K562 (cell line): ENCODE data around the gene DTWD2. TPM values are rescaled to one million over a fixed set of nuclear protein-coding genes. Genes with fewer than 3 reads are reported as not detected.

Experiments
- GTF2A2 ChIP-seq: IDR thresholded peaks from 2 replicates; pipeline ENCODE4 v1.6.1; 2016; ENCODE audit warnings: mild to moderate bottlenecking, missing genetic modification characterization, missing compliant biosample characterization
- JUND ChIP-seq, 2 experiments: IDR thresholded peaks; 2 replicates in 1 of 2; 3 replicates in 1 of 2; pipeline ENCODE4 v1.6.1; 2011; ENCODE audit warnings: borderline replicate concordance in 2 of 2, low read depth in 2 of 2, low read length in 2 of 2, improper control_type of control experiment in 1 of 2, missing biosample characterization in 1 of 2, missing genetic modification characterization in 1 of 2, missing genetic modification reagents in 1 of 2
- LEF1 ChIP-seq: fragments of 450-650 bp; IDR thresholded peaks from 2 replicates; pipeline ENCODE4 v1.6.1; 2016; ENCODE audit warnings: mild to moderate bottlenecking
- NR2C2 ChIP-seq, 2 experiments: fragments of 200-800 bp in 1 of 2; sonication (Bioruptor generic) in 1 of 2; sonication (generic) in 1 of 2; formaldehyde crosslinking in 1 of 2; IDR thresholded peaks; 2 replicates each; pipeline versions ENCODE4 v1.6.1 to v1.8.0; 2016 to 2022; ENCODE audit warnings: mild to moderate bottlenecking in 1 of 2, missing compliant biosample characterization in 1 of 2, missing genetic modification characterization in 1 of 2, missing genetic modification reagents in 1 of 2
- RNF219 ChIP-seq: fragments of 250-450 bp; sonication (Bioruptor Pico); IDR thresholded peaks from 2 replicates; pipeline ENCODE4 v1.5.0; 2022; ENCODE audit warnings: mild to moderate bottlenecking
- SOX6 ChIP-seq: fragments of 450-650 bp; IDR thresholded peaks from 2 replicates; pipeline ENCODE4 v1.6.1; 2014; ENCODE audit warnings: mild to moderate bottlenecking
- TEAD2 ChIP-seq: fragments of 450-650 bp; IDR thresholded peaks from 2 replicates; pipeline ENCODE4 v1.6.1; 2016; ENCODE audit warnings: missing genetic modification characterization, control low read depth, missing compliant biosample characterization
- ZHX1 ChIP-seq: fragments of 150-350 bp; conservative IDR thresholded peaks from 2 replicates; pipeline ENCODE4 v1.6.1; 2014; ENCODE audit warnings: low read length
- polyA plus RNA-seq, 8 experiments: library from polyadenylated mRNA; depleted of rRNA in 4 of 8; stranded (reverse) in 5 of 8; unstranded in 3 of 8; fragments of >200 nt; fragmentation: Nextera tagmentation in 2 of 8; fragmentation: Illumina TruSeq in 1 of 8; extraction: Ambion mirVana in 2 of 8; extraction: Trizol in 1 of 8; gene quantifications; 2 replicates each; pipeline versions ENCODE4 v1.2.1 to v1.2.3, GENCODE V29; 2011 to 2014; ENCODE audit warnings: inconsistent platforms in 1 of 8, missing spikeins in 1 of 8
- total RNA-seq, 7 experiments: library from RNA; depleted of rRNA in 6 of 7; stranded (reverse); fragments of >200 nt in 6 of 7; fragmentation: Illumina TruSeq in 2 of 7; extraction: Trizol in 2 of 7; gene quantifications; 2 replicates each; pipeline versions ENCODE4 v1.2.1 to v1.2.3, GENCODE V29; 2011 to 2021; ENCODE audit warnings: low replicate concordance in 1 of 7

The DTWD2 gene
- total and polyA plus RNA-seq, 9 of the 15 experiments (the other 6 are each of a cell fraction or from before 2014, with no cell fraction given), result 0.99 to 10.8 (median 4.1) TPM

GRCh38 chr5:118946138-118946800 is 42.1 kb downstream of the DTWD2 start (continued):
- TF ChIP-seq JUND (IDR thresholded peaks at IDR 0.05; ENCODE audit: borderline replicate concordance, low read depth, low read length) (peak; percentile 44; the same call in 1 of the 2 replicates), JUND (tag; IDR thresholded peaks at IDR 0.05; ENCODE audit: borderline replicate concordance, low read depth, low read length) (no peak), LEF1 (peak; percentile 61; the same call in 1 of the 2 replicates), GTF2A2 (tag) (no peak), NR2C2 (CRISPR knock-in tag; IDR thresholded peaks at IDR 0.05) (no peak), NR2C2 (tag; IDR thresholded peaks at IDR 0.05) (peak; percentile 31; the same call in 1 of the 2 replicates), TEAD2 (tag) (no peak), ZHX1 (no peak), SOX6 (peak; percentile 57; the same call in 1 of the 2 replicates), RNF219 (CRISPR knock-in tag) (no peak)
